HG02678 (cell line): ENCODE data around the gene ELFN2.
"Not testable (repeated sequence)": the region's sequence is repeated elsewhere in the genome, so short reads cannot be mapped to it uniquely, and the experiment has no call there.

Experiments used
- ATAC-seq: cut with Tn5 transposase; IDR thresholded peaks from one replicate; pipeline ENCODE4 v1.9.1; 2021; ENCODE audit warnings: mild to moderate bottlenecking, moderate library complexity; ENCODE audit not compliant: unreplicated experiment

Gene ELFN2

GRCh38 chr22:37337204-37337943, 89.9 kb downstream of the ELFN2 start:
- ATAC-seq, result no peak

DNA sequence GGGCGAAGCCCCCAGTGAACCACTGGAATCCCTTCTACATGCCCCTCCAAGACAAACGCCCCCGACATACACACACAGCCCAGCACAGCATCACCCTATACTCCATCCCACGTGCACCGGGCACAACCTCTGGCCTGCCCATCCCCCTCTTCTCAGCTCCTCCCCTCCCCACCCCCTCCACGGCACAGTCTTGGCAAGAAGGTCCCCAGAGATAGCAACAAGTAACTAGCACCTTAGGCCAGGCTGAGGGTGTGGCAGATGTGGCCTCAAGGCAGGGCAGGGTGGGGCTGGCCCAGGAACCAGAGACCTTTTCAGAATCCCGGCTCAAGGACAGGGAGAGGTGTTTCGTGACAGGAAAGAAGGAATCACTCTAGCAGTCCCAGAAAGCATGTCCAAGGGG, 90.7 kb downstream of the ELFN2 start:
- ATAC-seq, result no peak

GRCh38 chr22:37335806-37336199, 91.5 kb downstream of the ELFN2 start:
- no peak for ATAC-seq

DNA sequence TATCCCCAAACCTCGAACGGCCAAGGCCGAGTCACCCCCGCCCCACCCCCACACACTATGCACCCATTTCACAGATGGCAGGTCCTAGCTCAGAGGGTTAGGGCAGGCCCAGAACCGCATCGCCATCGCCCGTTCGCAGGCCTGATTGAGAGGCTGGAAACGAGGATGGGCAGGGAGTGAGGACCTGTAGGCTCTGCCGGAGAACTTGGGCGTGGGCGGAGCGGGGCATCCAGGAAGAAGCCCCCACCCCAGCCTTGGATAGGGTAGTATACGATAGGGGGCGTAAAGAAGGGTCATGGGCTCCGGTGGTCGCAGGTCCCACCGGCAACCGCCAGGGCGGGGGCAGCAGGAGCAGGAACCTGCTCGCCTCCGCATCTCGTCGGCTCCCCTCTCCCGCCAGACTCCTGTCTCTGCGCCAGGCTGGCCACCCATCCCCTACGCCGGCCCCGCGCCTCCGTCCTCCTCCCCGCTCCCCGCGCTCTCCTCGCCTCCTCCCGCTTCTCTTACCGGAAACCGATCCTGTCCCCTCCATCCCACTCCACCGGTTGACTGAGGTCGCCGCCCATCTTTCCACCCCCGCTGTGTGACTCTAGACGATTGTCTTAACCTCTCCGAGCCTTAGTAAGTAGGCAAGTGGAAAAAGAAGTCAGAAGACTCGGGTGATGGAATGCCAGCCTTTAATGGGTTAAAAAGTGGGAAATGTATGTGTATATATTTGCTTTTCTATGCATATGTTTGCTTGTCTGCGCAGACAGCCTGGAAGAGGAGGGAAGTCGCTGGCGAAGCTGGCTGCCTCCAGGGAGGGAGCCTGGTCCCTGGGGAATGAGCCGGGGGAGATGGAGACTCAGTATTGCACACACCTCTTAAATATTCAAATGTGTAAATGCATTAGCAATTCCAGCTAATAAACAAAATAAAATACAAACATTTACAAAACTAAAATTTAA, 92.1 kb downstream of the ELFN2 start:
- ATAC-seq, result no peak

DNA sequence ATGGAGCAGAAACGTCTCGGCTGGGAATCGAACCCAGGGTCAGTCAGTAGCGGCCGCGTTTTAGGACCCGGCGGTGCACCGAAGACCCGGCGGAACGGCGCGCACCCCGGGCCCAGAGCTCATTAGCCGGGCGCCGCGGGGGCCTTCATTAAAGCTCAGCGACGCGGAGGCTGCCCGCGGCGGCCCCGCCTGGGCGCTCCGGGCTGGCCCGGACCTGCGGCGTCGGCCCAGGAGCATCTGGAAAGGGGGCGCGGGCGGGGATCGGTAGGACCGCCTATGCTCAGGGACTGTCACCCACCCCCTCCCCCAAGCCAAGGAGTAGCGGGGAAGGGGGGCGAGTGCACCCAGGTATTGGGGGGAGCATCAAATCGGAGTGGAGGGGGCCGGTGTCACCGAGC, 92.8 kb downstream of the ELFN2 start:
- ATAC-seq, result no peak

DNA sequence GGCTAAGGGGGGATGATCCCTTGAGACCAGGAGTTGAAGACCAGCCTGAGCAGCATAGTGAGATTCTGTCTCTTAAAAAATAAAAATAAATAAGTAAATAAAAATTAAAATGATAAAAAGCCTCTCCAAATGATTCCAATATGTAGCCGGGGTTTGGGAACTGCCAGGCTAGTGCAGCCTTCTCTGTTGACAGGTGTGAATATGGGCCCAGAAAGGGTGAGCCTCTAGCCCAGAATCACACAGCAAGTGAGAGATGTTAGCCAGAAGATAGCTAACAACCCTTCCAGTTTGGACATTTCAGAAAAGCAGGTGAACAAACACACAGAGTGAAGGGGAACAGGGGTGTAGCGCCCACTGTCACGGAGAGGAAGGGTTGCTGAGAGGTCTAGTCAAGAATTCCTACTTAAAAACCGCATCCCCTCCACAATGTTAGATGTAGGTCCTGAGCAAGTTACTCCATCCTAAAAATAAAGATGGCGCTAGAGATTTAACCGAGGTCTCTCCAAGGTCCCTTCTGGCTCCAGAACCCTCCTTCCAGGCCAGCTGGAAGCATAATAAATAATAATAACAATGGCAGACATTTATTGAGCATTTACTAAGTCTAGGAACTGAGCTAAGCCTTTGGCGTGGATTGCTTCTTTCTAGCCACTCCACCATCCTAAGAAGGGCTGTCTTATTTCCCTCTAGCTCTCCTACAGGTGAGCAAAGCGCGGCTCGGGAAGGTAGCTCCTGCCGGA, 93.4 kb downstream of the ELFN2 start:
- ATAC-seq, result no peak

GRCh38 chr22:37331856-37332536, 95.3 kb downstream of the ELFN2 start:
- no peak for ATAC-seq

GRCh38 chr22:37331034-37331428, 96.2 kb downstream of the ELFN2 start:
- ATAC-seq, result no peak

- no peak for ATAC-seq
These were observed 96.9 kb downstream of the ELFN2 start for GRCh38 chr22:37330200-37331033.

- ATAC-seq, result no peak
These were observed 97.8 kb downstream of the ELFN2 start for GRCh38 chr22:37329238-37330140.

DNA sequence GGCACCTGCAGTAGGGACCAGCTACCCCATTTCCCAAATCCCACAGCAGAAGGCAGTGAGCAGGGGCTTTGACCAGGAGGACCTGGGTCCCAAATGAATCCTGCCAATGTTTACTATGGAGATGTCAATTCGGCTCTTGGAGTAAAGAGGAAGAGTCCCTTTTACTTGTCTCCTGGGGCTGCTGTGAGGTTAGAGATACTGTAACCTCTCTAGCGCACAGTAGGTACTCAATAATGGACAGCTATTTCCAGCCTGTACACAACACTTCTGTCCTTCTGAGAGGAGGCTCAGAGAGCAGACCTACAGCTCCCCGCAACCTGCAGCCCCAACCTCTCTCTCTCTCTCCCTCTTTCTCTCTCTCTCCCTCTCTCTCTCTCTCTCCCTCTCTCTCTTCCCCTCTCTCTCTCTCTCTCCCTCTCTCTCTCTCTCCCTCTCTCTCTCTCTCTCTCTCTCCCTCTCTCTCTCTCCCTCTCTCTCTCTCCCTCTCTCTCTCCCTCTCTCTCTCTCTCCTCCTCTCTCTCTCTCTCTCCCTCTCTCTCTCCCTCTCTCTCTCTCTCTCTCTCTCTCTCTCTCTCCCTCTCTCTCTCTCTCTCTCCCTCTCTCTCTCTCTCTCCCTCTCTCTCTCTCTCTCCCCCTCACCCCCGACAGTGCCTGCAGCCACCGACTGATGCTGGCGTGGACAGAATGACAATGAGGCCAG, 98.6 kb downstream of the ELFN2 start:
- not testable (repeated sequence) for ATAC-seq

GRCh38 chr22:37328017-37328416, 99.3 kb downstream of the ELFN2 start:
- no peak for ATAC-seq

- no peak for ATAC-seq
These were observed 100.6 kb downstream of the ELFN2 start for GRCh38 chr22:37326726-37327125.

GRCh38 chr22:37325039-37325395, 102.3 kb downstream of the ELFN2 start:
- no peak for ATAC-seq

- no peak for ATAC-seq
These were observed 102.8 kb downstream of the ELFN2 start for GRCh38 chr22:37324340-37325038.

DNA sequence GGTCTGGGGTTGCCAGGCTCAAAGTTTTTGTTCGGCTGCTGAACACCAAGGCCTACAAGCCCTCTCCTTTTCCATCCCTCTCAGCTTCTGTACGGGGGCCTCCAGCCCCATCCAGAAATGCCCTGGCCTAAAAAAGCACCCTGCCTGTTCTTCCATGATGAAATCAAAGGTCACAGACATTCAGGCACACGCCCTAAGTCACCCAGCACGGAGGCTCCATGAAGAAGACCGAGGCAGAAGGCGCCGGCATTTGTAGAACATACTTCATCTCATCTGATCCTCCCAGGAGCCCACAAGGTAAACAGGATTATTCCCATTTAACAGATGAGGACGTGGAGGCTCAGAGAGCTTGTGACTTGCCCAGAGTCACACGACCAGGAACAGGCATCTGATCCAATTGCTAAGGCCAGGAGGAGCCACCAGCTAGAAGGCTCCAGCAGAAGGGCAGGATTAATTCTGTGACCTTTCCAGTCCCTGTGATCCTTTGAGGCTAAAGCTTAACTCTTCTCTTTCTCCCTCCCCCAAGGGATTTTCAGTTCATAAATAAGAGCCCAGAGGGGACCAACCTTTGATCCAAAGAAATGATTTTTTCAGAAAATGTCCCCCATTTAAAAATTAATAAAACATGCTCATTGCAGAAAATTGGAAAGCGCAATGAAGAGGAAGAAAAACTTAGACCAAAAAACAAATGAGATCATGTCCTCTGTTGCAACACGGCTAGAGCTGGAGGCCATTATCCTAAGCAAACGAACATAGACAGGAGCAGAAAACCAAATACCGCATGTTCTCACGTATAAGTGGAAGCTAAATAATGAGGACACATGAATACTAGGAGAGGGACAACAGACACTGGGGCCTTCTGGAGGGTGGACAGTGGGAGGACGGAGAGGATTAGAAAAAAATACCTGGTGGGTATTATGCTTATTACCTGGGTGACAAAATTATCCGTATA, 106.3 kb downstream of the ELFN2 start:
- no peak for ATAC-seq

- no peak for ATAC-seq
These were observed 107.8 kb downstream of the ELFN2 start for GRCh38 chr22:37319469-37319868.
